ENCODE data around the gene ZG16. TPM values are rescaled to one million over a fixed set of nuclear protein-coding genes. Genes with fewer than 3 reads are reported as not detected.

ZG16 gene
- total RNA-seq, 1 experiment from 2014 or later, result 0.07 TPM

- no peak for TF ChIP-seq POLR2AphosphoS5 (IDR thresholded peaks at IDR 0.05; ENCODE audit: low read depth, low read length)
- no peak for TF ChIP-seq ATF3 (IDR thresholded peaks at IDR 0.05)
- no peak for TF ChIP-seq EZH2phosphoT487 (IDR thresholded peaks at IDR 0.05; ENCODE audit: borderline replicate concordance)
- TF ChIP-seq EGR1 (IDR thresholded peaks at IDR 0.05; ENCODE audit: low read depth), result no peak
These were observed 12.7 kb upstream of the ZG16 start (continued) for GRCh38 chr16:29765167-29766032.

GRCh38 chr16:29766571-29766970 lies 11.5 kb upstream of the ZG16 start:
- Histone ChIP-seq H3K4me1 (ENCODE audit: control insufficient read depth in 1 of 2, insufficient read depth in 2 of 2, low read length in 2 of 2) (peaks cover 18 to 20% of the 10 kb centered on the region in 2 experiments), H3K79me2 (ENCODE audit: insufficient read depth, low read length) (no peaks in the 10 kb centered on the region), H3K27ac (ENCODE audit: low read depth, low read length) (no peak overlapping the region), H2AFZ (ENCODE audit: low read depth, low read length, poor library complexity, severe bottlenecking) (no peak overlapping the region), H3K36me3 (ENCODE audit: control insufficient read depth in 1 of 2, insufficient read depth in 2 of 2, low read length in 2 of 2) (no peaks in the 10 kb centered on the region), H3K27me3 (ENCODE audit: insufficient read depth, low read length) (no peaks in the 10 kb centered on the region), H3K4me2 (ENCODE audit: low read length) (no peak overlapping the region), H3K9me2 (ENCODE audit: insufficient read depth) (no peaks in the 10 kb centered on the region), H3K9ac (ENCODE audit: low read length) (no peak overlapping the region), H3K9me3 (ENCODE audit: control insufficient read depth in 1 of 2, insufficient read depth in 1 of 2, low read depth in 1 of 2, low read length in 2 of 2) (no peaks in the 10 kb centered on the region), H4K20me1 (ENCODE audit: insufficient read depth) (no peaks in the 10 kb centered on the region), H3K4me3 (replicated peaks in 1 of 2; ENCODE audit: low read depth in 1 of 2, low read length in 2 of 2) (no peak overlapping the region)
- ChIA-PET POLR2A (no interaction called here), RAD21 (ENCODE audit: low non-redundant PET in 1 of 2, low total read pairs in 2 of 2, uncharacterized antibody in 2 of 2, unreplicated experiment in 2 of 2) (no interaction called here), CTCF (interaction anchor here (0.9 kb wide), 1 partner anchor 24 kb away, joined by 3 read pairs; the partner anchor contains the start of gene KIF22)
- intact Hi-C loops (cut with micrococcal nuclease), result no loop called here
- DNase-seq (ENCODE audit: low read depth, low spot score) (no peak), ATAC-seq (no peak)
- no peak for TF ChIP-seq TCF7L2 (IDR thresholded peaks at IDR 0.05; ENCODE audit: borderline replicate concordance, extremely low read depth, insufficient read depth, insufficient read length)
- no peak for TF ChIP-seq SP1 (IDR thresholded peaks at IDR 0.05; ENCODE audit: low read depth)
- TF ChIP-seq MAX (IDR thresholded peaks at IDR 0.05), result no peak
- no peak for TF ChIP-seq ZNF274 (IDR thresholded peaks at IDR 0.05; ENCODE audit: low read depth, low read length)
- TF ChIP-seq YY1 (IDR thresholded peaks at IDR 0.05; ENCODE audit: extremely low read depth, insufficient replicate concordance, low read depth, low read length), result no peak
- TF ChIP-seq ZBTB33 (IDR thresholded peaks at IDR 0.05; ENCODE audit: extremely low read depth, insufficient replicate concordance, low read length), result no peak
- BruUV-seq (replicated peaks), result no TSS peak
